GM12865 (cell line): ENCODE measurements around the gene COL4A3.

Experiments
- DNase-seq: peaks from one replicate; pipeline ENCODE4 v3.0.0; 2010; ENCODE audit warnings: low read depth
- H3K4me3 ChIP-seq: 2 replicates; pipeline ENCODE4 v1.5.1; 2011; ENCODE audit warnings: mild to moderate bottlenecking, low read depth, low read length, control low read depth
- TF ChIP-seq, protein P1 (sequence below): IDR thresholded peaks from 2 replicates; pipeline ENCODE4 v1.5.1; 2011; ENCODE audit warnings: low read length, control low read depth, low read depth, inconsistent platforms; ENCODE audit not compliant: insufficient read depth; ENCODE audit errors: missing control alignments

Gene COL4A3

DNA sequence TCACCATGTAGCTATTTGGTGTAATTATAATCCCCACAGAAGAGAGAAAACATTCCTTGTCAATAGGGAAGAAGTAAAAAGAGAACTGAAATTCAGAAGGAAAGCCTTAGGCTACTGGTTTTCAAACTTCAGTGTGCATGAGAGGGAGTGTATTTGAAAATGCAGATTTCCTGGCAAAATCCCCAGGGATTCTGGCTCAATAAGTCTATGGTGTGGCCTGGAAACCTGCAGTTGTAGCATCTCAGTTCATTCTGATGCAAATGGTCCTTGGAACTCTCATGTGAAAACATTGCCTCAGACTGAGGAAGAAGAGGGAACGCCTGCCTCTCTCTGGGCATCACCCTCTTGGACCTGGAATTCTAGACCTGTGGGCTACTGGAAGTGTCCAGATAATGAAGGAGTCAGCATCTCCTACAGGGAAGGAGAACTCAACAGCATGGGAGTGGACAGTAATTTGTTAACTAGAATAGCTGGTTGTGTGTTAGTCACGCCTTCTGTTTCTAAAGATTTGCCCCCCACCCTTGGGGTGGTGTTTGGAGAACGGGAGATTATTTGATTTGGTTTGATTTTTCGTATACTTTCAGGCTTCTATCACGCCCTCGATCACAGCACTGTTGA is 21.3 kb downstream of the COL4A3 start:
- no peak overlapping the region for H3K4me3 ChIP-seq
- TF ChIP-seq, protein P1, sequence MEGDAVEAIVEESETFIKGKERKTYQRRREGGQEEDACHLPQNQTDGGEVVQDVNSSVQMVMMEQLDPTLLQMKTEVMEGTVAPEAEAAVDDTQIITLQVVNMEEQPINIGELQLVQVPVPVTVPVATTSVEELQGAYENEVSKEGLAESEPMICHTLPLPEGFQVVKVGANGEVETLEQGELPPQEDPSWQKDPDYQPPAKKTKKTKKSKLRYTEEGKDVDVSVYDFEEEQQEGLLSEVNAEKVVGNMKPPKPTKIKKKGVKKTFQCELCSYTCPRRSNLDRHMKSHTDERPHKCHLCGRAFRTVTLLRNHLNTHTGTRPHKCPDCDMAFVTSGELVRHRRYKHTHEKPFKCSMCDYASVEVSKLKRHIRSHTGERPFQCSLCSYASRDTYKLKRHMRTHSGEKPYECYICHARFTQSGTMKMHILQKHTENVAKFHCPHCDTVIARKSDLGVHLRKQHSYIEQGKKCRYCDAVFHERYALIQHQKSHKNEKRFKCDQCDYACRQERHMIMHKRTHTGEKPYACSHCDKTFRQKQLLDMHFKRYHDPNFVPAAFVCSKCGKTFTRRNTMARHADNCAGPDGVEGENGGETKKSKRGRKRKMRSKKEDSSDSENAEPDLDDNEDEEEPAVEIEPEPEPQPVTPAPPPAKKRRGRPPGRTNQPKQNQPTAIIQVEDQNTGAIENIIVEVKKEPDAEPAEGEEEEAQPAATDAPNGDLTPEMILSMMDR, result no peak
- no peak for DNase-seq

- TF ChIP-seq, protein P1, result no peak
- H3K4me3 ChIP-seq, result no peak overlapping the region
- peak; percentile 16 for DNase-seq
Measured at GRCh38 chr2:227186751-227187150, 22.3 kb downstream of the COL4A3 start.

GRCh38 chr2:227188292-227188691 is 23.9 kb downstream of the COL4A3 start:
- H3K4me3 ChIP-seq, result peak overlapping the region; percentile 24
- TF ChIP-seq, protein P1, result no peak
- DNase-seq, result peak; percentile 83

DNA sequence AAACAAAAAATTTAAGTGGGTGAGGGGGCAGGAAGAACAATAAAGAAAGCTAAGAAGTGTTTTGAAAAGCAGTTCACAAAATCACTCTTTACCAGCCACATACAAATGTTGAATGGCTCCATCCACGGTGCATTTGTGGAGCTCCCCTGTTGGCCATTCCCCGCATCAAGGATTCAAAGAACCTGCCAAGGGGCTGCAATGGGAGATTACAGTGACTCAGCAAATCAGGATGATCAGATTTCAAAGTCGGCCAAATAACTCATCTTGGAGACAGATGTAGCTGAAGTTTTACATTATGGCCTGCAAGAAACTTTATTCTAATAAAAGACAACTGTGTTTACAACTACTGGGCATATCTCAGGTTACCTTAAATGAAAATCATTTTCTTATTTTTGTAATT is 26.9 kb downstream of the COL4A3 start:
- TF ChIP-seq, protein P1, result no peak
- no peak overlapping the region for H3K4me3 ChIP-seq
- no peak for DNase-seq

GRCh38 chr2:227192491-227192890 is 28.1 kb downstream of the COL4A3 start:
- TF ChIP-seq, protein P1, result no peak
- H3K4me3 ChIP-seq, result no peak overlapping the region
- peak; percentile 33 for DNase-seq

GRCh38 chr2:227194219-227194618 is 29.8 kb downstream of the COL4A3 start:
- no peak for DNase-seq
- TF ChIP-seq, protein P1, result no peak
- no peak overlapping the region for H3K4me3 ChIP-seq

DNA sequence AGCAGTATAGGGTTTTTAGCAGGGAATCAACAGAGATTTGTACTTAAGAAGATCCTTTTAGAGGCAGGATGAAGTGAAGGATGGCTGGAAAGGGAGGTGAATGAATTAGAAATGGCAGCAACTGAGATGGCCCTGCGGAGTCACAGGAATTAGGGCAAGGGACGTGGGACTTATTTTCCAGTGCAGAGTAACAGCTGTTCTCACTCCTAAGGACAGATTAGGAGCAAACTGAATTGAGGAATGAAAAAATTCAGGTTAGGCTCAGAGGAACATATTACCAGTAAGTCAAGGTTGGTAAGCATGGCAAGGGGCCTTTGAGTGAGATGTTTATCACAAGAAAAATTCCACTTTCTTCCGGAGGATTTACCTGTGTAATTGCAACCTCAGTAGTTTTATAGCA is 34.4 kb downstream of the COL4A3 start:
- no peak overlapping the region for H3K4me3 ChIP-seq
- DNase-seq, result no peak
- TF ChIP-seq, protein P1, result no peak
